Kidney epithelial cell (primary cell): ENCODE data around the gene GAB2. TPM values are rescaled to one million over a fixed set of nuclear protein-coding genes. Genes with fewer than 3 reads are reported as not detected.

ENCODE experiments used
- DNase-seq: peaks from one replicate; pipeline ENCODE4 v3.0.0-alpha.2; 2010; ENCODE audit warnings: low read depth
- H3K27me3 ChIP-seq: 2 replicates; pipeline ENCODE4 v1.6.0; 2011; ENCODE audit warnings: low read length; ENCODE audit not compliant: control insufficient read depth, insufficient read depth
- H3K36me3 ChIP-seq: 2 replicates; pipeline ENCODE4 v1.5.1; 2011; ENCODE audit warnings: low read length; ENCODE audit not compliant: control insufficient read depth, insufficient read depth
- H3K4me3 ChIP-seq: 2 replicates; pipeline ENCODE4 v1.5.1; 2011; ENCODE audit warnings: low read depth, mild to moderate bottlenecking, control low read depth, low read length
- total RNA-seq: library from RNA; depleted of rRNA; stranded (reverse); fragments of >200 nt; gene quantifications from 2 replicates; pipeline ENCODE4 v1.2.3, GENCODE V29; 2015
- TF ChIP-seq, protein P1 (sequence below): IDR thresholded peaks from 2 replicates; pipeline ENCODE4 v1.5.1; 2011; ENCODE audit warnings: mild to moderate bottlenecking, moderate library complexity, low read length, control low read depth, inconsistent platforms; ENCODE audit not compliant: insufficient read depth, poor library complexity, severe bottlenecking

Gene GAB2
- total RNA-seq, 1 donor from 2014 or later, result 13.1 TPM

DNA sequence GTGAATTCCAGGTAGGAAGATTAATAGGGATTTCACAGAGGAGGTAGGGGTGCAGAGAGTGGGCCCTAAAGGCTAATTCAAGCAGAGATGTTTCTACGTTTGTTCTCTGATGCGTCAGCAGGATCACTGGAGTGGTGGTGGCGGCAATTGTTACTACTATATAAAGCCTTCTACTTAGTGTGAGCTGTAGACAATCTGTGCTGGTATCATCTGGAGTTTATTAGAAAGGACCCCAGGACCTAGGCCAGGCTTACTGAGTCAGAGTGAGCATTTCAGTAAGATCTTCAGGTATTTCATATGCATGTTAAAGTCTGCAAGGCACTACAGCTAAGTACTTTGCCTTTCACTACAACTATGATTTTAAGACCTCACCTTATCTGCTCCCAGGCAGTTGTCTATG, 169.4 kb downstream of the GAB2 start:
- no peak overlapping the region for H3K4me3 ChIP-seq

DNA sequence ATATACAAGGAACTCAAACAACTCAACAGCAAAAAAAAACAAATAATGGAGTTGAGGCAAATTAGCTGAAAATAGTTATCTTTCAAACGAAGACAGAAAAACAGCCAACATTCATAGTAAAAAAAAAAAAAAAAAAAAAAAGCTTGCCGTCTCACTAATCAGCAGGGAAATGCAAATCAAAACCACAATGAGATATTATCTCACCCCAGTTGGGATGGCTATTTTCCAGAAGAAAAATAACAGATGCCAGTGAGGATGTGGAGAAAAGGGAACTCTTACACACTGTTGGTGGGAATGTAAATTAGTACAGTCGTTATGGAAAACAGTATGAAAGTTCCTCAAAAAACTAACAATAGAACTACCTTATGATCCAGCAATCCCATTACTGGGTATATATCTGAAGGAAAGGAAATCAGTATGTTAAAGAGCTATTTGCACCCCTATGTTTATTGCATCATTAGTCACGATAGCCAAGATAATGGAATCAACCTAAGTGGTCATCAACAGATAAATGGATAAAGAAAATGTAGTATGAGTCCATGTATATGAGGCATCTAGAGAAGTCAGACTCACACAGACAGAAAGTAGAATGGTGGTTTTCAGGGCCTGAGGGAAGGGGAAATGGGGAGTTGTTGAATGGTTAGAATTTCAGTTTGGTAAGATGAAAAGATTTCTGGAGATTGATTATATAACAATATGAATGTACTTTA, 172.9 kb downstream of the GAB2 start:
- Histone ChIP-seq H3K27me3 (no peaks in the 10 kb centered on the region), H3K4me3 (no peak overlapping the region), H3K36me3 (no peaks in the 10 kb centered on the region)
- TF ChIP-seq, protein P1, sequence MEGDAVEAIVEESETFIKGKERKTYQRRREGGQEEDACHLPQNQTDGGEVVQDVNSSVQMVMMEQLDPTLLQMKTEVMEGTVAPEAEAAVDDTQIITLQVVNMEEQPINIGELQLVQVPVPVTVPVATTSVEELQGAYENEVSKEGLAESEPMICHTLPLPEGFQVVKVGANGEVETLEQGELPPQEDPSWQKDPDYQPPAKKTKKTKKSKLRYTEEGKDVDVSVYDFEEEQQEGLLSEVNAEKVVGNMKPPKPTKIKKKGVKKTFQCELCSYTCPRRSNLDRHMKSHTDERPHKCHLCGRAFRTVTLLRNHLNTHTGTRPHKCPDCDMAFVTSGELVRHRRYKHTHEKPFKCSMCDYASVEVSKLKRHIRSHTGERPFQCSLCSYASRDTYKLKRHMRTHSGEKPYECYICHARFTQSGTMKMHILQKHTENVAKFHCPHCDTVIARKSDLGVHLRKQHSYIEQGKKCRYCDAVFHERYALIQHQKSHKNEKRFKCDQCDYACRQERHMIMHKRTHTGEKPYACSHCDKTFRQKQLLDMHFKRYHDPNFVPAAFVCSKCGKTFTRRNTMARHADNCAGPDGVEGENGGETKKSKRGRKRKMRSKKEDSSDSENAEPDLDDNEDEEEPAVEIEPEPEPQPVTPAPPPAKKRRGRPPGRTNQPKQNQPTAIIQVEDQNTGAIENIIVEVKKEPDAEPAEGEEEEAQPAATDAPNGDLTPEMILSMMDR, result no peak
- DNase-seq, result no peak

More for the DNA sequence above, 169.4 kb downstream of the GAB2 start:
- DNase-seq, result no peak
- H3K36me3 ChIP-seq, result no peaks in the 10 kb centered on the region
- TF ChIP-seq, protein P1, result no peak
- no peaks in the 10 kb centered on the region for H3K27me3 ChIP-seq

DNA sequence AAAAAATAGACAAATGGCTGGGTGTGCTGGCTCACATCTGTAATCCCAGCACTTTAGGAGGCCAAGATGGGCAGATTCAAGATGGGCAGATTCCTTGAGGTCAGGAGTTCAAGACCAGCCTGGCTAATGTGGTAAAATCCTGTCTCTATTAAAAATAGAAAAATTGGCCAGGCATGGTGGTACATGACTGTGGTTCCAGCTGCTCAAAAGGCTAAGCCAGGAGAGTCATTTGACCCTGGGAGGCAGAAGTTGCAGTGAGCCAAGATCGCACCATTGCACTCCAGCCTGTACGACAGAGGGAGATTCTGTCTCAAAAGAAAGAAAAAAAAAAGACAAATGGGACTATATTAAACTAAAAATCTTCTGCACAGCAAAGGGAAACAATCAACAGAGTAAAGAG, 173.5 kb downstream of the GAB2 start:
- Histone ChIP-seq H3K36me3 (no peaks in the 10 kb centered on the region), H3K27me3 (no peaks in the 10 kb centered on the region), H3K4me3 (no peak overlapping the region)
- TF ChIP-seq, protein P1, result no peak
- DNase-seq, result no peak

DNA sequence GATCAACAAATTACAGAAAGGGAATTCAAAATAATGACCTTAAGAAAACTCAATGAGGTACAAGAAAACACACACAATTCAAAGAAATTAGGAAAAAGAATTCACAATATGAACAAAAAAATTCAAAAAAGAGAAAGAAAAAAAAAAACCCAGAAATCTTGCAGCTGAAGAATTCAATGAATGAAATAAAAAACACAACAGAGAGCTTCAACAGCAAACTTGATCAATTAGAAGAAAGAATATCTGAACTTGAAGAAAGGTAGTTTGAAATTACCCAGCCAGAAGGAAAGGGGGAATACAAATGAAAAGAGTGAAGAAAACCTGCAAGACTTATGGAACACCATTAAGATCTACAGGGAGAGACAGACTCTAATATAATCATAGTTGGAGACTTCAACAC, 176.1 kb downstream of the GAB2 start:
- Histone ChIP-seq H3K27me3 (no peaks in the 10 kb centered on the region), H3K4me3 (no peak overlapping the region), H3K36me3 (no peaks in the 10 kb centered on the region)
- TF ChIP-seq, protein P1, result no peak
- no peak for DNase-seq

DNA sequence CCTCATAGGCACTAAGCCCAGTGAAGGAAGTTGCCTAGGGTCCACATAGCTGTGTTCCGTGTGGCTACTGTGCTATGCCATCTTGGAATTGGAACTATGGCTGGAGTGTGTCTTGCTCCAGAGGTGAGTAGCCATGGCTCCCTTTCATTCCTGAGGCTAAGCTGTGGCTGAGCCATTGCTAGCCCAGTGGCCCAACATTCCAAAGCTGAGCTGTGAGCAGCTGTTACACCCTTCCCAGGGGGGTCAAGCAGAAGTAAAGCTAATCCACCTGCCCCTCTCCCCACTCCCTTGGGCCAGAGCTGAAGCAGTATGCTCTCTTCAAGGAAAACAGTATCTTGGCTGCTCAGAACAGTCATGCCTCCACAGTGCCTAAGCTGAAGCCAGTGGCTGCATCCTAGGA, 177.8 kb downstream of the GAB2 start:
- TF ChIP-seq, protein P1, result no peak
- no peak for DNase-seq
- H3K27me3 ChIP-seq, result no peaks in the 10 kb centered on the region
- no peaks in the 10 kb centered on the region for H3K36me3 ChIP-seq
- H3K4me3 ChIP-seq, result no peak overlapping the region

DNA sequence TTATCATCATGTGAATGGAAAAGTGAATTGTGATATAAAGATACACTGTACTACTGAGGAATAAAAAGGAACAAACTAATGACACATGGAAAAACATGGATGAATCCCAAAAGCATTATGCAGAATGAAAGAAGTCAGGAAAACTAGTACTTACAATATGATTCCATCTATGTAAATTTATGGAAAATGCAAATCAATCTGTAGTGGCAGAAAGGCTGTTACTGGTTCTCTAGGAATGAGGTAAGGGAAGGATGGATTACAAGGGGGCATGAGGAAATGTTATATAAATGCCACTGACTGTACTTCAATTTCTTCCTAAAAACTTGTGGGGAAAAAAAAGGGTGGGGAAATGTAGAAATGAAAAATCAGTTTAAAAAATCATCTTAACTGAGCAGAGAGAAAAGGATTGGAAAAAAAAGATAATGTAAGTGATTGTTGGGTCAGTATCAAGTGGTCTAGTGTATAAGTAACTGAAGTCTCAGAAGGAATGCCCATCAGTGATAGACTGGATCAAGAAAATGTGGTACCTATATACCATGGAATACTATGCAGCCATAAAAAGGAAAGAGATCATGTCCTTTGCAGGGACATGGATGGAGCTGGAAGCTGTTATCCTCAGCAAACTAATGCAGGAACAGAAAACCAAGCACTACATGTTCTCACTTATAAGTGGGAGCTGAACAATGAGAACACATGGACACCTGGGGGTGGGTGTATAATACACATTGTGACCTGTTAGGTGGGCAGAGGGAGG, 180.2 kb downstream of the GAB2 start:
- DNase-seq, result no peak
- Histone ChIP-seq H3K27me3 (no peaks in the 10 kb centered on the region), H3K36me3 (no peaks in the 10 kb centered on the region), H3K4me3 (no peak overlapping the region)
- TF ChIP-seq, protein P1, result no peak
